GM10266 (cell line): Measurements from ENCODE around the gene PEAK3.
"Not testable (repeated sequence)": the region's sequence is repeated elsewhere in the genome, so short reads cannot be mapped to it uniquely, and the experiment has no call there.

ENCODE experiments used
- DNase-seq: peaks from one replicate; pipeline ENCODE4 v3.0.0; 2012; ENCODE audit errors: extremely low spot score
- TF ChIP-seq, protein P1 (sequence below): IDR thresholded peaks from 2 replicates; pipeline ENCODE4 v1.5.1; 2012; ENCODE audit warnings: mild to moderate bottlenecking, low read depth; ENCODE audit not compliant: control insufficient read depth, insufficient read depth; ENCODE audit errors: missing control alignments

Gene PEAK3

DNA sequence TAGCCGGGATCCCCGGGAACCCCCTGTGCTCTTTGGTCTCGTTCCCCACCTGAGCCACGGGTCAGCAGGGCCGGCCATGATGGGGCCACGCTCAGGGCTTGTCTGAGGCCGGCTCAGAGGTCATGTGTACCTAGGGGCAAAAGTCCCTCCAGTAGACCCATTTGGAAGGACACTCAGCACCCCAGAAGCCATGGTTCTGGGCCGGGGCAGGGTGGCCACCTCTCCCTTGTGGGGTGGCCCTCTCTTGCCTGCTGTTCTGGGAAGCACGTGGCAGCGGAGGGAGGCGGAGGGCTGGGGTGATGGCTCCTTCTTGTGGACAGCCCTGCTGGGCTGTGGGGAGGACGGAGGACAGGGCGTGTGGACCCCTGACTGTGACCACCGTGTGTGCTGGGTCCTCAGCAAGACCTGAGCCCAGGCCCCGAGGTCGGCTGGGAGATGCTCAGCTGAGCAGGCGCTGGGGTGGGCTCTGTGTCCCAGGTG is 6.4 kb upstream of the PEAK3 start:
- no peak for DNase-seq
- TF ChIP-seq, protein P1, sequence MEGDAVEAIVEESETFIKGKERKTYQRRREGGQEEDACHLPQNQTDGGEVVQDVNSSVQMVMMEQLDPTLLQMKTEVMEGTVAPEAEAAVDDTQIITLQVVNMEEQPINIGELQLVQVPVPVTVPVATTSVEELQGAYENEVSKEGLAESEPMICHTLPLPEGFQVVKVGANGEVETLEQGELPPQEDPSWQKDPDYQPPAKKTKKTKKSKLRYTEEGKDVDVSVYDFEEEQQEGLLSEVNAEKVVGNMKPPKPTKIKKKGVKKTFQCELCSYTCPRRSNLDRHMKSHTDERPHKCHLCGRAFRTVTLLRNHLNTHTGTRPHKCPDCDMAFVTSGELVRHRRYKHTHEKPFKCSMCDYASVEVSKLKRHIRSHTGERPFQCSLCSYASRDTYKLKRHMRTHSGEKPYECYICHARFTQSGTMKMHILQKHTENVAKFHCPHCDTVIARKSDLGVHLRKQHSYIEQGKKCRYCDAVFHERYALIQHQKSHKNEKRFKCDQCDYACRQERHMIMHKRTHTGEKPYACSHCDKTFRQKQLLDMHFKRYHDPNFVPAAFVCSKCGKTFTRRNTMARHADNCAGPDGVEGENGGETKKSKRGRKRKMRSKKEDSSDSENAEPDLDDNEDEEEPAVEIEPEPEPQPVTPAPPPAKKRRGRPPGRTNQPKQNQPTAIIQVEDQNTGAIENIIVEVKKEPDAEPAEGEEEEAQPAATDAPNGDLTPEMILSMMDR: no peak

DNA sequence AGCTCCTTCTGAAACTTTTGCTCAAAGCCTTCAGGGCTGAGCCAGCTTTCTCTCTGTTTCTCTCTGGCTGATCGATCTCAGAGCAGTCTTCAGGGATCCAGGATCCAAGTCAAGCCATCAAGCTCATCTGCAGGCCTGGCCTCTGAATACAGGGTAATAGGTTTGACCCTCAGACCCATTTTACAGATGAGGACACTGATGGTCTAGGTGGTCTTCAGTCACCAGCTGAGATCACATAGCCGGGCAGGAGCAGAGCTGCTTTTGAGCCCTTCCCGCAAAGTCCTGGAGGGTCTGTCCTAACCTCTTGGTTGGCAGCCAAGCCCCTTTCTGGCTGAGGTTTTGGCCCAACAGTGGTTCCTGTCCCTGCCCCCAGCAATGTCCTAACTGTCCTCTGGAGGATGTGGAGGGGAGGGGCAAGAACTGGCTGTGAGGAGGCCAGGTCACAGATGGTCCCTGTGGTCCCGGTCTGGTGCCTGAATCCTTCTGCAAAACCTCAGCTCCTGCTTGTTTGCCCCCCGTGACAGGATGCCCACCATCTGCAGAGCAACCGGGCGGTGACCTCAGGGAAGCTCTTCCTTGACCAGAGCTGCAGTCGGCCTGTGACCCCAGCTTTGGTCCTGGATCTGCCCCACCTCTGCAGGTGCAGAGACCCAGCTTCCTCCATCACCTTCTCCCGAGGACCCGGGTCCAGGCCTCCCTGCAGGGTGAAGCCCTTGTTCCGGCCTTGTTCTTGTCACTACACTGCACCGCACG is 5.8 kb upstream of the PEAK3 start:
- TF ChIP-seq, protein P1: no peak
- DNase-seq: no peak

DNA sequence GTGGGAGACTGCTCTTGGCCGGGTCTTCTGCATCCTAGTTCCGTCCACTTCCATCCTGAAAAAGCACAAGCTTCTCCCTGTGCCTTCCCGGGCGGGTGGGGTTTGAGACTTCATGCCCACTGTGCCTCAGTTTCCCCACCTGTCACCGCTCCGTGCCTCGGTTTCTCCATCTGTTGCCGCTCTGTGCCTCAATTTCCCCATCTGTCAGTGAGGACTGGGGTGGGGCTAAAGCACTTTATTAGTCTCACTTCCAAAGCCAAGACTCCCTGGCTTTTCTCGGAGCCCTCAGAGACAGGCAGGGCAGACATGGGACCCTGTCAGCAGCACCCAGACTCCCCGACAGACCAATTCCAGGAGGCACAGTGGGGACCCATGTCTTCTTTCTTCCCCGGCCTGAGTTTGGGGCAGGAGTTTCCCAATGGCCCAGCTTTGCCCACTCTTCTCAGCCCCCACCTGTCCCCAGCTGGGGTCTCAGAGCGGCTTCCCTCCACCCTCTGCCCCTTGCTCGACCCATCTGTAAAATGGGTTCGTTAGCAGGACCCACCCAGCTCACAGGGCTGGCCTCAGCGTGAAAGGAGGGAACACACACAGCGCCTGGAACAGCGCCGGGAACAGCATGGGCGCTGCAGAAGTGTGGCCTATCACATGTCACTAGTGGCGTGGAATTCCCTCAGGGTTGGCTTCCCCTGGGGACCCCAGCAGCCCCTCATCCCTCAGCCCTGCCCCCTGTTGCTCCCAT is 4.6 kb upstream of the PEAK3 start:
- TF ChIP-seq, protein P1: no peak
- no peak for DNase-seq

DNA sequence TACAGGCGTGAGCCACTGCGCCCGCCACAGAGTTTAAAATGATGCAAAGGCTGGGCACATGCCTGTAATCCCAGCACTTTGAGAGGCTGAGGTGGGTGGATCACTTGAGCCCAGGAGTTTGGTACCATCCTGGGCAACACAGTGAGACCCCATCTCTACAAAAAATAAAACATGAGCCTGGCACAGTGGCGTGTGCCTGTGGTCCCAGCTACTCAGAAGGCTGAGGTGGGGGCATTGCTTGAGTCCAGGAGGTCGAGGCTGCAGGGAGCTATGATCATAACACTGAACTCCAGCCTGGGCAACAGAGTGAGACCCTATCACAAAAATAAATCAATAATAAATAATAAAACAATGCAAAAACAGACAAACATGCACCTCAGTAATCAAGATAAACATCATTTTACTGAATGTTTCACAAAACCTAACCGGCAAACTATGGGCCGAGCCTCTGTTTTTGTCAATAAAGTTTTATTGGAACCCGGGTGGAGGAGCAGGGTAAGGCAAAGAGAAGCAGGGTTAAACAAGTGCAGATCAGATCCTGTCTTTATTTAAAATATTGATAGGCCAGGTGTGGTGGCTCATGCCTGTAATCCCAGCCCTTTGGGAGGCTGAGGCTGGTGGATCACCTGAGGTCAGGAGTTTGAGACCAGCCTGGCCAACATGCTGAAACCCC is 2.0 kb upstream of the PEAK3 start:
- DNase-seq: no peak
- TF ChIP-seq, protein P1: no peak

DNA sequence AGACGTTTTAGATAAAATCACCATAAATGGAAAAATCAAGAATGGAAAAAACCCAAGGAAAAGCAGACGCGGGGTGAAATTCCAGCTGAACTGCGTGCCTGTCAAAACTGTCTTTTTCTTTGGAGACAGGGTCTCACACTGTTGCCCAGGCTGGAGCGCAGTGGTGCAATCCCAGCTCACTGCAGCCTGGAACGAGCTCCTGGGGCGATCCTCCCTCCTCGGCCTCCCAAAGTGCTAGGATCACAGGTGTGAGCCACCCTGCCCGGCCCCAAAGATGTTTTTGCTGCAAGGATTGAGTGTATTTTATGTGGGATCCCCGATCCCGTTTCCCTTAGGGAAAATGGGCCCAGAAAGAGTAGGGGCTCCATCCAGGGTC is 875 bp upstream of the PEAK3 start:
- no peak for DNase-seq
- TF ChIP-seq, protein P1: no peak

DNA sequence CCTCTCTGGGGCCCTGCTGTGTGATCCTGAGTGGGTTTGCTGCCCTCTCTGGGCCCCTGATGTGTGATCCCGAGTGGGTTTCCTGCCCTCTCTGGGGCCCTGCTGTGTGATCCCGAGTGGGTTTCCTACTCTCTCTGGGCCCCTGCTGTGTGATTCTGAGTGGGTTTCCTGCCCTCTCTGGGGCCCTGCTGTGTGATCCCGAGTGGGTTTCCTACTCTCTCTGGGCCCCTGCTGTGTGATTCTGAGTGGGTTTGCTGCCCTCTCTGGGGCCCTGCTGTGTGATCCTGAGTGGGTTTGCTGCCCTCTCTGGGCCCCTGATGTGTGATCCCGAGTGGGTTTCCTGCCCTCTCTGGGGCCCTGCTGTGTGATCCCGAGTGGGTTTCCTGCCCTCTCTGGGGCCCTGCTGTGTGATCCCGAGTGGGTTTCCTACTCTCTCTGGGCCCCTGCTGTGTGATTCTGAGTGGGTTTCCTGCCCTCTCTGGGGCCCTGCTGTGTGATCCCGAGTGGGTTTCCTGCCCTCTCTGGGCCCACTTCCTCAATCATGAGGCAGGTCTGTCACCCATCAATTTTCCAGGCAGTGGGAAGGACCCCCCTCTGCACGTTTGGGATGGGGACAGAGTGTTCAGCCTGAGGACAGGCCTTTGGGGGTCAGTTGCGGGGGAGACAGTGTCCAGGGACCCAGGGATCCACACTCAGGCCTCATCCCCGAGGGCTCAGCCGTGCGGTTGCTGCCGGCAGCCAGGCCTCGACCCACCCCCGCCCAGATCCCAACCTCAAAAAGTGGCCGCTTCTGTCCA is 512 bp downstream of the PEAK3 start:
- not testable (repeated sequence) for DNase-seq

DNA sequence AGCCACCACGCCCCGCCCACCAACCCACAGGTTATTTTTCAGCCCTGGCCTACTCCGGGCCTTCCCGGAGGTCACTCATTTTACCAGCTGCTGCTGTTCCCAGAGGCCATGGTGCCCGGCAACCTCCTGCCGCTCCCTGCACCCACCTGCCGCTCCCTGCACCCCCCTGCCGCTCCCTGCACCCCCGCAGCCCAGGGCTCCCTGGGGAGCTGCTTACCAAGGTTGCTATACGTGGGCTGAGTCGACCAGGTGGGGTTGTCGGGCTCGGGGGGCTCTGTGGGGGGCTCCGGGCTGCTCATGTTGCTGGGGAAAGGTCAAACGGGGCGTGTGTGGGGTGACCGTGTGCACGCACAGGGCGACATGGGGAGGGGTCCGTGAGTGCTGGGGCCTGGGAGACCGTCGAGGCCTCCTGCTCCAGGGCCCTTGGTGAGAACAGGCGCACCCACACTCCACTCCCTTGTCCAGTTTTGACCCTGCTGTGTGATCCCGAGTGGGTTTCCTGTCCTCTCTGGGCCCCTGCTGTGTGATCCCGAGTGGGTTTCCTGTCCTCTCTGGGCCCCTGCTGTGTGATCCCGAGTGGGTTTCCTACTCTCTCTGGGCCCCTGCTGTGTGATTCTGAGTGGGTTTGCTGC is 1.2 kb downstream of the PEAK3 start:
- TF ChIP-seq, protein P1: no peak
- no peak for DNase-seq
